ENCODE data around the gene AHSG. TPM values are rescaled to one million over a fixed set of nuclear protein-coding genes. Genes with fewer than 3 reads are reported as not detected.

The AHSG gene
- total RNA-seq, 1 experiment from 2014 or later = 1.6 TPM

- TF ChIP-seq SRF (IDR thresholded peaks at IDR 0.05; ENCODE audit: low read depth) (no peak), CBX3 (IDR thresholded peaks at IDR 0.05; ENCODE audit: low read depth) (no peak), EZH2 (IDR thresholded peaks at IDR 0.05) (no peak), EZH2phosphoT487 (IDR thresholded peaks at IDR 0.05; ENCODE audit: borderline replicate concordance) (no peak), MAX (IDR thresholded peaks at IDR 0.05) (no peak), YY1 (IDR thresholded peaks at IDR 0.05; ENCODE audit: extremely low read depth, insufficient replicate concordance, low read depth, low read length) (no peak), POLR2AphosphoS5 (IDR thresholded peaks at IDR 0.05; ENCODE audit: low read depth, low read length) (no peak), FOSL1 (IDR thresholded peaks at IDR 0.05; ENCODE audit: low read depth) (no peak)
- TF ChIP-seq, protein P1, sequence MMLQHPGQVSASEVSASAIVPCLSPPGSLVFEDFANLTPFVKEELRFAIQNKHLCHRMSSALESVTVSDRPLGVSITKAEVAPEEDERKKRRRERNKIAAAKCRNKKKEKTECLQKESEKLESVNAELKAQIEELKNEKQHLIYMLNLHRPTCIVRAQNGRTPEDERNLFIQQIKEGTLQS (IDR thresholded peaks at IDR 0.05) = no peak
Measured at GRCh38 chr3:186612065-186612464, 795 bp upstream of the AHSG start (continued).

DNA sequence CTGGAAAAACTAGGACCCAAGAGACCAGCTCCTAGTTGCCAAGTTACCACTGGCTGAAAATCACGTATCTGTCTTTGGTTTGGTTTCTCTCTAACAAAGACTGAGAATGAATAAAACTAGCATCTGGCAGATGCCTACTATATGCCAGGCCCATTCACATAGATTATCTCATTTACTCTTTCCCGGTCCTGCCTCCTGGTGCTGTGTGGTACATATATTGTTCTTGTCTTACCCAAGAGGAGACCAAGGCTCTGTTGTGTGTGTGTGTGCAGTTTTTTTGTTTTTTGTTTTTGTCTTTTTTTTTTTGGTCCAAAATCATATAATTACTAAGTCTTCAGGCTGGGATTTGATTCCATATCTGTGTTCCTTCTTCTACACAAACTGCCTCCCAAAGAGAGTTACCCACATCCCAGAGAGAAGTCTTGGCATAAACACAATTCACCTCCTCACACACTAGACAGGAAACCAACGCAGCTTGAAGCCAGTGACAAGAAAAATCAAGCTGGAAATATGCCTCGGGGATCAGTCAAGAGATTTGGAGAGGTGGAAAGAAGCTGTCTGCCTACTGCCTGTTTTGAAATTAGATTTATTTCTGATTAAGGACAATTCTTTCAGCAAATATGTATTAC, 891 bp downstream of the AHSG start:
- Histone ChIP-seq H3K27me3 (ENCODE audit: insufficient read depth, low read length) (no peaks in the 10 kb centered on the region), H3K27ac (ENCODE audit: low read depth, low read length) (no peak overlapping the region), H2AFZ (ENCODE audit: low read depth, low read length, poor library complexity, severe bottlenecking) (no peak overlapping the region), H3K36me3 (ENCODE audit: control insufficient read depth in 1 of 2, insufficient read depth in 2 of 2, low read length in 2 of 2) (no peaks in the 10 kb centered on the region), H3K9me3 (ENCODE audit: control insufficient read depth in 1 of 2, insufficient read depth in 1 of 2, low read depth in 1 of 2, low read length in 2 of 2) (no peaks in the 10 kb centered on the region), H3K9me2 (ENCODE audit: insufficient read depth) (no peaks in the 10 kb centered on the region), H3K4me2 (ENCODE audit: low read length) (no peak overlapping the region), H3K79me2 (ENCODE audit: insufficient read depth, low read length) (no peaks in the 10 kb centered on the region), H3K4me1 (ENCODE audit: control insufficient read depth in 1 of 2, insufficient read depth in 2 of 2, low read length in 2 of 2) (peaks cover 2 to 21% of the 10 kb centered on the region in 2 experiments; a peak in 2 of 4 replicates), H4K20me1 (ENCODE audit: insufficient read depth) (no peaks in the 10 kb centered on the region), H3K4me3 (replicated peaks in 1 of 2; ENCODE audit: low read depth in 1 of 2, low read length in 2 of 2) (no peak overlapping the region), H3K9ac (ENCODE audit: low read length) (no peak overlapping the region)
- intact Hi-C loops (cut with micrococcal nuclease) = loop anchor here (1.0 kb wide), 1 partner anchor 208 kb away; no protein-coding TSS in a partner anchor
- DNase-seq (ENCODE audit: low read depth, low spot score) = no peak
- ChIA-PET POLR2A (interaction anchor here (1.1 to 1.6 kb wide), 2 partner anchors 140 to 208 kb away, joined by 3 read pairs; no protein-coding TSS in a partner anchor), RAD21 (ENCODE audit: low non-redundant PET in 1 of 2, low total read pairs in 2 of 2, uncharacterized antibody in 2 of 2, unreplicated experiment in 2 of 2) (interaction anchor here in 1 of 2 experiments (1.4 kb wide), 1 partner anchor 140 kb away, joined by 5 read pairs; no protein-coding TSS in a partner anchor), CTCF (interaction anchor here (0.9 to 8.4 kb wide), 7 partner anchors 16 to 354 kb away, joined by 6 to 64 read pairs (median 8); no protein-coding TSS in a partner anchor)
- no TSS peak for BruUV-seq (replicated peaks)
- TF ChIP-seq JUND (IDR thresholded peaks at IDR 0.05) (no peak), CTCF (IDR thresholded peaks at IDR 0.05 in 2 of 3, conservative IDR thresholded peaks at IDR 0.05 in 1 of 3; ENCODE audit: borderline replicate concordance in 1 of 3, insufficient read depth in 1 of 3, low read depth in 2 of 3, low read length in 2 of 3) (no peak), SIN3A (IDR thresholded peaks at IDR 0.05; ENCODE audit: low read depth) (no peak), POLR2A (IDR thresholded peaks at IDR 0.05; ENCODE audit: borderline replicate concordance, extremely low read depth, insufficient read depth, insufficient read length) (no peak), FOSL1 (IDR thresholded peaks at IDR 0.05; ENCODE audit: low read depth) (no peak), EZH2phosphoT487 (IDR thresholded peaks at IDR 0.05; ENCODE audit: borderline replicate concordance) (no peak), EZH2 (IDR thresholded peaks at IDR 0.05) (no peak), YY1 (IDR thresholded peaks at IDR 0.05; ENCODE audit: extremely low read depth, insufficient replicate concordance, low read depth, low read length) (no peak), EGR1 (IDR thresholded peaks at IDR 0.05; ENCODE audit: low read depth) (no peak), RAD21 (IDR thresholded peaks at IDR 0.05; ENCODE audit: low read depth) (no peak), CBX3 (IDR thresholded peaks at IDR 0.05; ENCODE audit: low read depth) (no peak)
- TF ChIP-seq, protein P1 (IDR thresholded peaks at IDR 0.05) = no peak
- TF ChIP-seq, protein P2, sequence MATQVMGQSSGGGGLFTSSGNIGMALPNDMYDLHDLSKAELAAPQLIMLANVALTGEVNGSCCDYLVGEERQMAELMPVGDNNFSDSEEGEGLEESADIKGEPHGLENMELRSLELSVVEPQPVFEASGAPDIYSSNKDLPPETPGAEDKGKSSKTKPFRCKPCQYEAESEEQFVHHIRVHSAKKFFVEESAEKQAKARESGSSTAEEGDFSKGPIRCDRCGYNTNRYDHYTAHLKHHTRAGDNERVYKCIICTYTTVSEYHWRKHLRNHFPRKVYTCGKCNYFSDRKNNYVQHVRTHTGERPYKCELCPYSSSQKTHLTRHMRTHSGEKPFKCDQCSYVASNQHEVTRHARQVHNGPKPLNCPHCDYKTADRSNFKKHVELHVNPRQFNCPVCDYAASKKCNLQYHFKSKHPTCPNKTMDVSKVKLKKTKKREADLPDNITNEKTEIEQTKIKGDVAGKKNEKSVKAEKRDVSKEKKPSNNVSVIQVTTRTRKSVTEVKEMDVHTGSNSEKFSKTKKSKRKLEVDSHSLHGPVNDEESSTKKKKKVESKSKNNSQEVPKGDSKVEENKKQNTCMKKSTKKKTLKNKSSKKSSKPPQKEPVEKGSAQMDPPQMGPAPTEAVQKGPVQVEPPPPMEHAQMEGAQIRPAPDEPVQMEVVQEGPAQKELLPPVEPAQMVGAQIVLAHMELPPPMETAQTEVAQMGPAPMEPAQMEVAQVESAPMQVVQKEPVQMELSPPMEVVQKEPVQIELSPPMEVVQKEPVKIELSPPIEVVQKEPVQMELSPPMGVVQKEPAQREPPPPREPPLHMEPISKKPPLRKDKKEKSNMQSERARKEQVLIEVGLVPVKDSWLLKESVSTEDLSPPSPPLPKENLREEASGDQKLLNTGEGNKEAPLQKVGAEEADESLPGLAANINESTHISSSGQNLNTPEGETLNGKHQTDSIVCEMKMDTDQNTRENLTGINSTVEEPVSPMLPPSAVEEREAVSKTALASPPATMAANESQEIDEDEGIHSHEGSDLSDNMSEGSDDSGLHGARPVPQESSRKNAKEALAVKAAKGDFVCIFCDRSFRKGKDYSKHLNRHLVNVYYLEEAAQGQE (IDR thresholded peaks at IDR 0.05; ENCODE audit: low read depth) = no peak
- ATAC-seq = no peak

Data from HCT116 (cell line).